Stimulated activated naive CD4-positive, alpha-beta T cell (primary cell): ENCODE data around the gene NT5DC1.
"Not testable (repeated sequence)": the region's sequence is repeated elsewhere in the genome, so short reads cannot be mapped to it uniquely, and the experiment has no call there.

ENCODE experiments used
- DNase-seq, 6 experiments: peaks; one replicate each; lab custom pipeline; 2025; lab: John Stamatoyannopoulos, UW

NT5DC1 gene

DNA sequence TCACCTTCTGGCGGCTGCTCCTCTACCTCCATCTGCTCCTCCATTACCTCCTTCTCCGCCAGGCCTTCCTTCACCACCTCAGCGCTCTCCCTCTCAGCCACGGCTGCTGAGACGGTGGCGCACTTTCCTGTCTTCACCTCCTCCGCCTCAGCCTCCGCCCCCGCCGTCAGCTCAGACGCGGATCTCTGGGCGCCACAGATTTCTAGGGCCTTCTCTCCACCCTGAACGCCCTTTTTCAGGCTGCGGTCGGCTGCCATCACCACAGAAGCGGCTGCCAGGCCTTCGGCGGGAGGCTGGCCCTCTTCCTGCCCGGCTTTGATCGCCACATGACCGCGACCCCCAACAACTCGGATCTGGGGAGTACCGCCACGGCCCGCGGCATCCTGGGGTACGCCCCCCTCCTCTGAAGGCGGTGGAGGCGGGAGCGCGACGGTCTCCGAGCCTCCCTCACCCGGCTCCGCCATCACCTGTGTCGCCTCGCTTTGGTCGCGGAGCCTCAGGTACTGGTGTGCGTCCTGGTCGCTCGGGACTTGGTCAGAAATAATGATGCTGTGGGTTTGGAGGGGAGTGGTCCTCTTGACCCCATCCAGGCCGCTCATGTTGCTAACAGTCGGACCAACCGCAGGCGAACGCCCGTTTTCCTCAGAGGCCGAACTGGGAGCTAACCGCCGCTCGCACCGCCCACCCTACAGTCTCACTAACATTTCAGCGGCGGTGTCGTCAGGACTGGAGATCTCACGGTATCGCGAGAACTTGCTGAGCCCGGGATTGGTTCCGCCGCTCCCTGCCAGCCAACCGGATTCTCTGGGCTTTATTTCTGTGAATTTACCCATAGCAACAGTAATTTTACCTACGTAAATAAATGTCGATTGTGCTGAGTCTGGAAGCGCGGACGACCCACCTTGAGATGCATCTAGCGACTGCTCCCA, 178.8 kb downstream of the NT5DC1 start, which contains the start of gene TSPYL1:
Gene TSPYL1 (minus strand): TSS at position 699 of the 929 bp plus-strand sequence. CDS start 100 bp downstream, at position 599.
- peak; percentile 93 to 99 (median 96) for DNase-seq

DNA sequence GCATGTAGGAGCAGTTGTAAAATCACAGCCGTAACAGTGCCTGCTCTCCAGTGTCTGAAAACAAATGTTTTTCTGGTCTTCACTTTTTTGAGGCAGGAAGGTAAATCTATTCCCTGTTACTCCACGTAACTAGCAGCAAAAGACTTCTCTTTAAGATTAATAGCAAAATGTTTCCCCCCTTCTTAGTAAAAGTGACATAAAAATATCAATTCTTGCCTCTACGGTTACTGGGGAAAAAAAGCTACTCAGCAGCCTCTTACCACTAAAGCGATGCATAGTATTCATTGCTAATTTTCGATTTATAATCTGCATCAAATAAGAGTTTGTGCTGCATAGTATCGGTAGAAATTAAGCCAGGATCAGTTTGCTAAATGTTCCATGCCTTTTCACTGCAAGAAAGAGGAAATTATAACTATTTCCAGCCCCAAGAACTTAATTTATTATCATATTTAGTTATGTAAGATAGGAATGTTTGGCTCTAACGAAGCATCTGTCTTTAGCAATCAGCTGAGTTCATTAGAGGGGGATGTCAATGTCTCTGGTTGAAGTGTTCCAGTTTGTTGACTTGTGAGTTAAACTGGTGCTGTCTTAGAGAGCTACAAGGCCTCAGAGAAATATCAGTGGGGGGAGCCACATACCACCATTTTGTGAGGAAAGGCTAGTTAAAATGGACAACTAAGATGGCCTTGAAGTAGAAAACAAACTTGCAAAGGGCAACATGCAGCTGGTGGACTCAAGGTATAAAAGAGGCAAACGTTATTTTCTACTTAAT, 179.7 kb downstream of the NT5DC1 start:
- peak in 2 of 6 experiments; percentile 35 to 44 for DNase-seq

DNA sequence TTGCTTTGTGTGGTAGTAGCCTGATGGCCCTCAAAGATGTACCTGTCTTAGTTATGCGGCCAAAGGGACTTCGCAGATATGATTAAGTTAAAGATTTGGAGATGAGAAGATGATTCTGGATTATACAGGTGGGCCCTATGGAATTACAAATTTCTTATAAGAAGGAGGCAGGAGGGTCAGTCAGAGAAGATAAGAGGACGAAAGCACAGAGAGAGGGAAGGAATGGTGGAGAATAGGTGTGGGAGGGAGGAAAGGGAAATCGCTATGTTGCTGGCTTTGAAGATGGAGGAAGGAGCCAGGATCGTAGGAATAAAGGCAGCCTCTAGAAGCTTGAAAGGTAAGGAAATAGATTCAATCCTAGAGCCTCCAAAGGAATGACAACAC, 180.3 kb downstream of the NT5DC1 start:
- DNase-seq = no peak

DNA sequence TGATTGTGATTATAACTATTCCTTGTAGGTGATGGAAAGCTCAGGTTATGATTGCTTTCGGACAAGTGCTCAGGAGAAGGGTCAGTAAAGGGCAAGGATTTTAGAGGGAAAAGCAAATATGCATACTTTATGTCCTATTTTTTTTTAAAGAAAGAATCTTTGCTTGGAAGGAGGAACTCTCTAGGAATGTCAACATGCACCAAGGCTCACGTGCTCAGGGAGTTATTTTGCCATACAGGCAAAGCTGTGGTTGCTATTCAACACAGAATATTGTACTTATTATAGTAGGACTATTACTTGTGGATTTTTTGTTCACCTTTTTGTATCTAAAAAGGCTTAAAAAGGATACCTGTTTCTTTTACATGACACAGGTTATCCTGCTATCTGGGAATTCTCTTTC, 182.0 kb downstream of the NT5DC1 start:
- no peak for DNase-seq

DNA sequence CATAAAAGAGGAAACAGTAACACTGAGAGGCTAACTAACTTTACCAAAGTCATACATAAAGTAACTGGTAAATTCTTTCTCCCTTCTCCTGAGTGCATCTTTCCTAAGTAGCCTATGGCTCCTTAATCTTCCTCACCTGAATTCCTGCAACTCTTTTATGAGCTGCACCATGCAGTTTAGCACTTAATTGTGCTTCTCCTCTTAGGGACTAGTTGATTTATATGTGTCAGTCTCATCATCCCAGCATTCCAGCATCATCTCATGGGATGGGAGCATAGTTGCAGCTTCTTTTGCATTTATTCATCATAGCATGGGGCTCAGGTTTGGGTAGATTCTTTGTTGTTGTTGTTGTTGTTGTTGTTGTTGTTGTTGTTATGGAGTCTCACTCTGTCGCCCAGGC, 182.5 kb downstream of the NT5DC1 start:
- DNase-seq = no peak

DNA sequence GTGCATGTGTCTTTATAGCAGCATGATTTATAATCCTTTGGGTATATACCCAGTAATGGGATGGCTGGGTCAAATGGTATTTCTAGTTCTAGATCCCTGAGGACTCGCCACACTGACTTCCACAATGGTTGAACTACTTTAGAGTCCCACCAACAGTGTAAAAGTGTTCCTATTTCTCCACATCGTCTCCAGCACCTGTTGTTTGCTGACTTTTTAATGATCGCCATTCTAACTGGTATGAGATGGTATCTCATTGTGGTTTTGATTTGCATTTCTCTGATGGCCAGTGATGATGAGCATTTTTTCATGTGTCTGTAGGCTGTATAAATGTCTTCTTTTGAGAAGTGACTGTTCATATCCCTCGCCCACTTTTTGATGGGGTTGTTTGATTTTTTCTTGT, 184.3 kb downstream of the NT5DC1 start:
- not testable (repeated sequence) for DNase-seq

DNA sequence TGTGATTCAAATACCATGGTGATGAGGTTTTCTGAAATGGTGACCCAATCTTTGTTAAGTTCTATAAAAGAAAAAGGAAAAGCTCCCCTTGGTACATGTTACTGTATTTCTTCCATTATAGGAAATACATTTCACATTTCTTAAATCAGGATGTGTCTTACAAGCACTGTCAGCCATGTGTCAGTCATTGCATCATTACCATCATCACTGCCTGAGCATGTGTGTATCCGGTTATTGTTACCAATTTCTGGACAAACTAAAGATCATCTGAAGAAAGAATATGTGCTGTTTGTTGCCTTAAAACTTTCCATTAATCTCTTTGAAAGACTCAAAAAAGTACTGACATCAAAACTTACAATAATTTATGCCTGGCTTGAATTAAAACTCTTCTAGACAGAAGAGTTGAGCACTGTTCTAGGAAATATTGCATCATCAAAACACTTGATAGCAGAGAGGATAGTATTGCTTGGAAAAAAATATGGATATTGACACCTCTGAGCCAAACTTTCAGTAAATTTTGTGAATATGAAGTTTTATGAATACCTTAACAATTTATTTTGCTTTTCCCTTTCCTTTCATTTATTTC, 186.2 kb downstream of the NT5DC1 start:
- DNase-seq = no peak

DNA sequence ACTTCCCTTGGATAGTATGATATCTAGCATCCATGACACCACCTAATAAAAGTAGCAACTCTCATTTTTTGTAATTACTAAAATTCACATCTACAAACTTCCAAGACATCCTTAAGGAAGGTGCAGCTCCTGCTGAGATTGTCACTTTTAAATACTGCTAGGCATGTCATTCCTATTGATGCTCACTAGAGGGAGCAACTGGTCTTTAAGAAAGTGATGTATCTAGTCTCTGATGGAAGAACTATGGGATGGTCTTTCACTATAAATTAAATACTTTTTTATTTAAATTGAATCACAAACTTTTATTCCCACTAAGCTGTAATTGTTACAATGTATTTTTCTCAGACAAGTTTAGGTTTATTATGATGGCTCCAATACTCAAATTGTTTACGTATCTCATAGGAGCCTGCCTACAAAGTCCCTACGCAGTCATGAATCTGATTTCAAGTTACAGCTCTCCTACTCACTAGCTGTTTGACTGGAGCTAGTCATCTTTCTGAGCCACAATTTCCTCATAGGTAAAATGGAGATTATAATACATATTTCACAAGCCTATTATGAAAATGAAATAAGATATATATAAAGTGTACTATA, 187.1 kb downstream of the NT5DC1 start:
- peak in 2 of 6 experiments; percentile 41 to 53 for DNase-seq

DNA sequence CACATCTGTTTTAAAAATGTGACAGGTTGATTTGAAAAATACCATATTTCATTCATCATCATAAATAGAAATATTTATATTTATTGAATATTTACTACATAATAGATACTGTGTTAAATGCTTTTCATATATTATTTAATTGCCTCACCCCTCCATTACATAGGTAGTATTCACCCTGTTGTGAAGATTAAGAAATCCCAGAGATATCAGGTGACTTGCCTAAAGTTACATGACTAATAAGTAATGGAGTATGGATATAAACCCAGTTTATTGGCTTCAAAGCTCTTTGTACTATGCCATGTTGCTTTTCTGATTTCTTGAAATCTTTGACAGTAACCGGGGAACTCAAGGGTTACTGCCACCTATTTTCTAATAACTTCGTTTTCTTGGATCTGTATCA, 189.2 kb downstream of the NT5DC1 start:
- no peak for DNase-seq

DNA sequence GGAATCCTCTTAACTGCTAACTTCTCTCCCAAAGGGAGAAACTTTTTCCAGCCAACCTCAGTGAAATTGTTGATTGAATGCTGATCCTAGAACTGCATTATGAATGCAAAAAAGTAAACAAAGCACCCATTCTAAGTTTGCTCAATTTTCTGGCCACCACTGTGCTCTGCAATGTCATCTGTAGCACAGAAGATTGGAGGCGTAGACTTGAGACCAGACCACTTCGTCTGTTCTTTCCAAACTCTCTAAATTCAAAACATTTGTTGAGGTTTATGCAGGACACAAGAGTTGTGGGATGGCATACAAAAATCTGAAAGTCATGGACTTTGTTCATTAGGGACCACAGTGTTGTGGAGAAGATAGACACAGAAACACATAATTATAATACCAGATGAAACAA, 190.1 kb downstream of the NT5DC1 start:
- DNase-seq = no peak

DNA sequence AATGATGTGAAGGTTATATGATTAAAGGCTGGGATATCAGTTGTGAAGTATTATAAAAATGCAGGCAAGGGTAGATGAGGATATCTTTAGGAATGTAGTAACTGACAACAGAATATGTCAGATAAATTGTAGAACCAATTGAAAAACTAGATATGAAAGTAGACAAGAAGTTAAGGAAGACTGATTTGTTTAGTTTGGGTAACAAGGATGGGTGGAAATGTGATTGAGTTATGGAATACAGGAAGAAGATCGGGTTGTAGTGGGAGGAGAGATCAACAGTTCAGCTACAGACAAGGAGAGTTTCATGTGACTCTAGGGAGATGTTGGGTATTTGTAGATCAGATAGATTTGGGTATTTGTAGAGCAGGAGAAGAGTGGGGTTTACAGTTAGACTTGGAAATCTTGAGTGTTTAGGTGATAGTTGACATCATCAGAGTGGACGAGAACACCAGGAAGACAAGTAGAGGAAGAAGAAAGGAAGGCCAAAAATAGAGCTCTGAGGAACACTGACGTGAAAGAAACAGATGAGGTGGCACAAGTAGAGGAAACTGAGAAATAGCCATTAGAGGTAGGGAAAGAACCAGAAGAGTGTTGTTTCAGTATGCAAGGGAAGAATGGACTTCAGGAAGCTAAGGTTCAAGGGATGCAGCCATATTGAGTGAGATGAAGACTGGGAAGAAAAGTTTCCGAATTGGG, 191.2 kb downstream of the NT5DC1 start:
- DNase-seq = no peak

DNA sequence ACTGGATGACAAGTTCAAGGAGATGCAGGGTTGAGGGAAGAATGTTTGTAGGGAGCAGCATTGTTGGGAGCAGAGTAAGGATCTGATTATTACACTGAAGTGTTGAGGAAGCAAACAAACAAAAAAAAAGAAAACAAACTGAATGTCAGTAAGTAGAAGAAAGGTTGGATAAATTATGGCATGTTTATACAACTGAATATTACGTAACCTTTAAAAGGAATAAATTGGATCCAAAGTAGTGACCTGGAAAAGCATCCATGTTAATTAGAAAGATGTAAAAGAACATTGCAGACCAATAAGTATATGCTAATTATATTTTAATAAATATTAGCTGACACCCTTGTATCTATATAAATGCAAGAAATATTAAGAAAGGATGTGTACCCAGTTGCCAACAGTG, 191.9 kb downstream of the NT5DC1 start:
- DNase-seq = no peak

DNA sequence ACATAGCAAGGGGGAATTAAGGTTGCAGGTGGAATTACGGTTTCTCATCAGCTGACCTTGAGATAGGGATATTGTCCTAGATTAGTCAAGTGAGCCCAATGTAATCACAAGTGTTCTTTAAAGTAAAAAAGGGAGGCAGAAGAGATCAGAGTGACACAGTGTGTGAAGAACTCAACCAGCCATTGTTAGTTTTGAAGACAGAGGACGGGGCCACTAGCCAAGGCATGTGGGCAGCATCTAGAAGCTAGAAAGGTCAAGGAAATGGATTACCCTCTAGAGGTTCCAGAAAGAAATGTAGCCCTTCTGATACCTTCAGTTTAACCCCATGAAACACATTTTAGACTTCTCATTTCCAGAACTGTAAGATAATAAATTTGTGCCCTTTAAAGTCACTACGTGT, 197.6 kb downstream of the NT5DC1 start:
- DNase-seq = no peak

DNA sequence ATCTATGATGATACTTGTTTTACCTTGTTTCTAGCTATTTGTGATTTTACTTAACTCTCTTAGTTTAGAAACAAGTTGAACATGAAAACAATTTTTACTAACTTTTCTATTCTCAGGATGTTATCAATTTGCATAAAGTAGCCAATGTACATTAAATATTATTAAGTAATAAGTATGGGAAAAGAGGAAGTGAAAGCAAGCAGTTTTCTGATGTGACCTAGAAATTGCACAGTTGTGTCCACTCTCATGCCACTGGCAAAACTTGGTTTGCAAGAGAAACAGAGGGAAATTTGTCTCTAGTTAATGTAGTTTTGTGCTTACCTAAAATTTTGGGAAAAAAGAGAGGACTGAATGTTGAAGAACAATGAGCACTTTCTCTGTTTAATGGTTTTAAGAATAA, 198.3 kb downstream of the NT5DC1 start:
- no peak for DNase-seq
